Measurements from ENCODE around the gene DMBT1.

GRCh38 chr10:122577311-122577885, 16.8 kb downstream of the DMBT1 start:
- TF ChIP-seq CTCF (IDR thresholded peaks at IDR 0.05) (no peak), POLR2AphosphoS5 (IDR thresholded peaks at IDR 0.05; ENCODE audit: insufficient read depth in 1 of 2, low read depth in 1 of 2) (no peak)
